ENCODE results near the gene GIPC3.

The GIPC3 gene

DNA sequence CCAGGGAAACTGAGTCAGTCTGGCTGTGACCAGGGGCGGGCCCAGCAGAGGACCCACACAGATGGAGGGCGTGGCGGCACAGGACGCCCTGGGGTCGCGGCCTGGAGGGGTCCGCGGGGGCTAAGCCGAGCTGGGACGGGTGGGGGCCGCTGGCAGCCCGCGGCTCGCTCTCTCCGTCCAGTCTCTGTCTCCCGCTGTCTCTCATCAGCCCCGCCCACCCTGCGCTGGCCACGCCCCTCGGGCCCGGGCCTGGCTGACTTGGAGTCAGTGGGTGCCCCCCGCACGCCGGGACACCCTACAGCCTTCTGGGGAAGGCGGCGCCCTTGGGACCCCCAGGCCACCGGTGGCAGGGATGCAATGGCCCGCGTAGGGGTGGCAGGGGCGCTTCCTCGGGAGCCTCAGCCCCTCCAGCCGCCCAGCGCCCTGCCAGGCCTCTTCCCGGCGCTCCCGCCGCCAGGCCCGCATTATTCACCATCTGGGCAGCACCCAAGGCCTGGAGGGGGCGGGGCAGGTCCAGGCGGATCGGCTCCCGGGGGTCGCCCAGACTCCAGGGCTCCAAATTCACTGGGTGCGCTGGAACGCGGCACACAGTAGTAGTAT is 21.5 kb downstream of the GIPC3 start, which contains the start of gene TBXA2R:
Gene TBXA2R (minus strand): TSS at position 186 of the 600 bp plus-strand sequence. CDS start 6,241 bp downstream, outside the sequence.
- peak; percentile 19 for DNase-seq

DNA sequence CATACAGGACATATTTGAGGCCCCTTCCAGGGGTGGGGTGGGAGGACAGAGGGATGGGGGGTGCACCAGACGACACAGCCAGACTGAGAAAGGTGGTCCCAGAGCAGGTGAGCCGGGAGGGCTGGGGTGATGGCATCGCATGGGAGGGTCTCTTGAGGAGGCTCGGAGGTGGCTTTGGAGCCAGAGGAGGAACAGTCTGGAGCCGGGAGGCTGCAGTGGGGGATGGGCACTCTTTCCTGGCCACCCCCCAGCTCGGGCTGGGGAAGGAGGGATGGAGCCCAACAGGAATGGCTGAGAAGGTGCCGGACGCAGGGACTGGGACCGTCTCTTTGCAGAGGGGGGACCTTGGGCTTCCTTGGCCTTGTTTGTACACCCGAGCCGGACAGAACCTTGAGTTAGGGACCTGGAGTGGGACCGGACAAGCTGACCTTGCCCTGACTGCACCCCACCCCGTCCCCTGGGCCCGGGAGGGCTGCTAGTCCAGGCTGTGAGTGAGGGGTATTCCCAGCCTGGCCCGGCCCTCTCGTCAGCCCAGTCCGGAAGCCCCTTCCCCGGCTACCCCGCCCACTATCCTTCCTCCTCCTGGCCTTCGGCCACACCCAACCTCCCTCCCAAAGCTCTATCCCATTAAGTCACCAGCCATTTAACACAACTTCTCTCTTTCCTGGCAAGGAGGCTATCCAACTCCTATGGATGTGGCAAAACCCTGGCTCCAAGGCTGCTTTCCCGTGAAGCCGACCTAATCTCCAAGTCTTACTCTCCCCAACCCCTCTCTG is 22.2 kb downstream of the GIPC3 start:
- no peak for DNase-seq

DNA sequence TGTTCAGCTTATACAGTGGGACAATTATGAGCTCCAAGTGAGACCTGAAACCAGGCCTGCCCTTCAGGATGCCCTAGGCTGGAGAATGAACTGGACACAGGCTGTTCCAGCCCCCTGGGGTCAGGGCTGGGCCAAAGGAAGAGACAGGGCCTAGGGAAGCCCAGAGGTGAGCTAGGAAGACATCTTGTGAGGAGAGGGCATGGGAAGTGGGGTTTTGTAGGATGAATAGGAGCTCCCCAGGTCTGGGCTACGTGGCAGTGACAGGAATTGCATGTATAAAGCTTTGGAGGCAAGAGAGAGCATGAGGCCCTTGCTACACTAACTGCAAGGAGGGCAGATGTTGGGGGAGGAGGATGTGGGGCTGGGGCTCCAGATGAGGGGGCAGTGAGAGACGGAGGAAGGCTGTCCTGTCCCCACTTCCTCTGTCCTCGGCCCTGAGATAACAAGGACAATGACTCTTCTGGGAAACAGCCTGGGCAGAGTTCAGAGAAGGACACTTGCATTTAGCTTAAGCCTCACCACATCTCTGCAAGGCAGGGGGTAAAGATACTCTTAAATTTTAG is 22.9 kb downstream of the GIPC3 start:
- no peak for DNase-seq

DNA sequence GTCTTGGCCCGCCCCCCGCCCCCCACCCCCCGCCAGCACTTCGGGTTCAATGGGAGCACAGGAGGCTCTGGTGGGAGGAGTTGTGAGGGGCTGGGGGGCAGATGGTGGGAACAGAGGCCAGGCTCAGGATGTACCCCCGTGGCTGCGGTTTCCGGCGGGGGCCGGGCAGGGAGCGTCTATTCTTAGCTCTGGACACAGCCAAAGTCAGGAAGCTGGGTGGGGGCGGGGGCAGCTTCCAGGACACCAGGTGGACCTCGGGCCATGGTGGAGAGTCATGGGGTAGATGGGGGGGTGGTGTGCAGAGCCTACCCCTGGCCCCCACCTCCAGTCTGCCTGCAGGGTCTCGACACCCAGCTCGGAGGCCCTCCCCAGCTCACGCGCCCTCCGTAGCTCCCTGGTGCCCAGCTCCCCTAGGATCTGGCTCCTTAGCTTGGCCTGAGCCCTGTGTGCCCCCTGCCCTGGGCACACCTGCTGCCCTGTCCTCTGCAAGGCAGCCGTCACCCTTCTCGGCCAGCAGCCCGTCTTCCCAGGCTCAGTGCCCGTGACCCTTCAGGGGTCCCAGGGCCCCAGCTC is 23.6 kb downstream of the GIPC3 start:
- no peak for DNase-seq

GRCh38 chr19:3609779-3610719 is 24.8 kb downstream of the GIPC3 start:
- no peak for DNase-seq

GRCh38 chr19:3610745-3611717 is 25.8 kb downstream of the GIPC3 start:
- no peak for DNase-seq

GRCh38 chr19:3611841-3612240 is 26.6 kb downstream of the GIPC3 start:
- no peak for DNase-seq

DNA sequence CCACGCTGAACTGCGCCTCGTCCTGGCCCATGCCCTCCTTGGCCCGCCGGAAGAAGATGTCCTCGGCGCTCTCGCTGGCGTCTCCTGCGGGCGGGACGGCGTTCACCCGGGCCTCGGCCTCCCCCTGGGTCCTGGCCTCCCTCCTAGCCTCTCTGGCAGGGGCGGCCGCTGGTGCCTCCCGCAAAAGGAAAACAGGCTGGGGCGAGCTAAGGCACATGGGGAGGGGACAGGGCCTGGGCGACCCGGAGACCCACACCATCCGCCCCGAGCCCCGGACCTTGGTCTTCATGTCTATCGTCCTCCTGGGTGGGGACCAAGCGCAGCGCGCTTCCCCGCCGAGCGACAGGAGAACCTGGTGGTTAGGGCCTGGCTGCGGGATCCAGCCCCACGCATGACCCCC is 27.1 kb downstream of the GIPC3 start:
- no peak for DNase-seq

DNA sequence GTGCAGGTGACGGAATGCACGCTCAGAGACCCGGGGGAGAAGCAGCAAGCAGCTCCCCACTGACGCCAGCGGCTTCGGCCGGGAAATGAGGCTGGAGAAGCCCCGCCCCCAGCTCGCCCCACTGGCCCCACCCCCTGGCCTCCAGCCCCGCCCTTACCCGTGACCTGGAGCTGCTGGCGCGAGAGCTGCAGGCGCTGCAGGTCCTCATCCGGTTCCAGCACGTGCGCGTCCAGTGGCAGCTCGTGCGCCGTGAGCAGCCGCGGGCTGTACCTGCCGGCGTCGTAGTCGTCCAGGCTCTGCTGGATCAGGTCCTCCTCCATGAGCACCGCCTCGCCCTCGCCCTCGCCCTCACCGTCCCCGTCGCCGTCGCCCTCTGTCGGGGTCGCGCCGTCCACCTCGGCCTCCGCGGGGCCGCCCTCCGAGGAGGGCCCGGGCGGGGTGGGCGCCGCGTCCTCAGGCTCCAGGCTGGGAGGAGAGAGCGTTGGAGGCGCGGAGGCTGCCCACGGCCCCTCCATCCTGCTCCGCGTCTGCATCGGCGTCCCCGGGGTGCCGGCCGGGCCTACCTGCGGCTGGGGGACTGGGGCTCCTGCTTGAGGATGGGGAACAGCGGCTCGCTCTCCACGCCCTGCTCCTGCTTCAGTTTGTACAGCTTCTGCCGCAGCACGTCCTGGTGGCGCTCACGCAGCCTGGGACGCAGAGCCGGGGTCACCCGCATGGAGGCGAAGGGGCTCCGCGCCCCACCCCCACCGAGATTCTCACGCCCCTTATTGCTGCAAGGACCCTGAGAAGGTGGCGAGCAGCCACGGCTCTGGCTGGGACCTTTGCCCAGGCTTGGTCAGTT is 27.8 kb downstream of the GIPC3 start:
- DNase-seq, result no peak

DNA sequence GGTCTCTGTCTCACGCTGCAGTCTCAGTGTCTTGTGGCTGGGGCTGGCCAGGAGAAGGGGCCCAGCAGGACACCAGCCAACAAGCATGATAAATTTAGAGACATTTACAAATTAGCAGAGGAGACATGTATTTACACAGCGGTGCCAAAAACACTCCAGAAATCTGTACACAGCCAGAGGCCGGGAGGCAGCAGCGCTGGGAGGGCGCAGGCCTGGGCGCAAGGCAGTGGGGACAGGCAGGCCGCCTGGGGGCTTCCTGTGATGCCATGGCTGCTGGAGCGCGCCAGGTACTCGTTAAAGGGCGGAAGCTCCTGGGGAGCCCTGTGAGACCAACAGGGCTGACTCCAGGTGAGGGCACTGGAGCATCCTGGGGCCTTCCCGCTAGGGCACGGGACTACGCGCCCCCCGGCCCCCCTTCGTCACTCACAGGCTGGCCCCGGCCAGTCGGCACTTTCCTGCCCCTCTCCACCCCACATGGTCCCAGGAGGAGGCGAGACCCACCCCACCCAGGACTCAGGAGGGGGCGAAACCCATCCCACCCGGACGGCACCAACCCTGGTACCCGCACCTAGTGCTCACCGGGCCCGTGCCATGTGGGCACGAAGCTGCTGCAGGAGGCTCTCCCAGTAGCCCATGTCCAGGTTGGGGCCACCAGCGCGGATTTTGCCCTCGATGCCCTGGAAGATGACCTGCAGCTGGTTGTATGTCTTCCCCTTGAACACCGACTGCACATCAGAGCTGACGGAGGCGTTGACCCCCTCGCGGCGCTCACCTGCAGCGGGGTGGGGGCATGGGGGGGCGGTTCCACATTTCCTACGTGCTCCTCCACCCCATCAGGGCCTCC is 28.8 kb downstream of the GIPC3 start:
- no peak for DNase-seq

DNA sequence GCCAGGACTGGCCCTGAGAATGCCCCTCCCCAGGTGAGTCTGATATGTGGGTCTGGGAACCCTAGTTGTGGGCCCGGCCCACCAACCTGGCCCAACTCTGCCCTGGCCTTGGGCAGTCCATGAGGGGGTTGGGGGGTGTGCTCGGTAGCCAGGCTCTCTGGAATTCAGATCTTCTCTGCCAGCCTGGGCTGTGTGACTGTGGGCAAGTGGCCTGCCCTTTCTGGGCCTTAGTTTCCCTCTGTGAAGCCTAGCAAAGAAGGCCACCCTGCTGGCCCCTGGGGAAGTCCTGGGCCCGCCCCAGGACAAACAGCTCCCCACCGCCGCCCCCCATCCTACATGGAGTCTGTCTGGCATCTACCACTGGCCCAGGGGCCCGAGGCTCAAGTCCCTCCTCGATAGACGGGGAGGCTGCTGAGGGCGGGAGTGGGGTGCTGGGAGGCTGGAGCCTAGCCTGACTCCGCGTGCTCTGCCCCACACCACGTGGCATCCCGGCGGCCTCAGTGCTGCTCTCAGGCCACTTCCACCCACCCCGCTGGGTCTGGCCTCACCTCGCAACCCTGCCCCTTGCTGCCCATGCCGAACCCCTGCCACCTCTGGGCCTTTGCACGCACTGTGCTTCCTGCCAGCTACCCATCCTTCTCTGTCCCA is 29.7 kb downstream of the GIPC3 start:
- no peak for DNase-seq

GRCh38 chr19:3615524-3616135 is 30.4 kb downstream of the GIPC3 start:
- no peak for DNase-seq

DNA sequence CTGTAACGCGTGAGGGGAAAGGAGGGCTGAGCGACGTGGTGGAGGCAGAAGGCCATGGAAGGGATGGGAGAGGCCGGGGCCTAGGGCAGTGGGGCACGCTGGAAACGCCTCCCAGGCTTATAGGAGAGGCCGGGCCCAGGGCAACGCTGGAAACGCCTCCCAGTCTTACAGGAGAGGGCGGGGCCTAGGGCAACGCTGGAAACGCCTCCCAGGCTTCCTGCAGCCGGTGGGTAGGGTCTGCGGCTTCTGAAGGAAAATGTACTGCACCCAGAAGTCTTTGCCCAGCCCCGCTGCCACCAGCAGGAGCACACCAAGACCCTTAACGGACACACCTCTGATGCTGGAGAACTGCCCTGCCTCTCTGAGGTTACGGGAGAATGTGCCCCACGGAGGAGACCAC is 32.2 kb downstream of the GIPC3 start:
- DNase-seq, result no peak

GRCh38 chr19:3618144-3618810 is 33.0 kb downstream of the GIPC3 start:
- DNase-seq, result no peak

DNA sequence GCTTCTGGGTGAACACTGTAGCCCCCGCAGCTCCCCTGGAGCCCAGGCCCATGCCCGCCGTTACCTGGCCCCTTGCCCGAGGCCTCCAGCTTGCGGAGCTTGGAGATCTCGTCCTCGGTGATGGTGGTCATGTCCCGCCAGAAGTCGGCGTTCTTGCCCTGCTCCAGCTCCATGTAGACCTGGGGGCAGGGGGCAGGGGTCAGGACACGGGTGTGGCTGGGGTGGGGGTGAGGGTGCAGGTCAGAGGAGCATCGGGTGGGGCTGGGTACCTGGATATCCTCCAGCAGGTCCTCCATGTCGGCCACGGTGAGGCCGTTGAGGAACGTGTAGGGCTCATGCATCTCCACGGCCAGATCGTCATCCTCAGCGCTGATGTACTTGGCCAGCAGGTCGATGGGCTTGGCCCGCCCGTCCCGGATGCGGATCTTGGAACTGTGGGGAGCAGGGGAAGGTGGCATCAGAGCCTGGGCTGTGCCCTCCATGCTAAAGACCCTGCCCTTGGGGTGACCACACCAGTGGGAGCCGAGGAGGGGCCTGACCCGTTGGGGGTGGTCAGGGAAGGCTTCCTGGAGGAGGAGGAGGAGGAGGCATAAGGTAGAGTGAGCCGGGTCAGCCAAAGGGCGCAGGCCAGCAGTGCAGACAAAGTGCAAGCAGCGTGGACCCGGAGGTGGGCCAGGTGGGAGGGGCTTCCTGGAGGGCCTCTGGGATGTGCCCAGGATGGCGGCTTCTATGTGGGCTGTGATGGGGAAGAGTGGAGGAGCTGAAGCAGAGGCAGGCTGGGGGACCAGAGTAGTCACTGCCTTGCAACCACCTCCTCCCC is 33.7 kb downstream of the GIPC3 start:
- DNase-seq, result no peak

GRCh38 chr19:3619631-3620012 is 34.3 kb downstream of the GIPC3 start:
- no peak for DNase-seq

All from NCI-H510A treated with DMSO at 0.1 percent for 48 hours (cell line).